CD8-positive, alpha-beta memory T cell (primary cell): ENCODE measurements around the gene TBC1D8. TPM values are rescaled to one million over a fixed set of nuclear protein-coding genes. Genes with fewer than 3 reads are reported as not detected.
"Not testable (repeated sequence)": the region's sequence is repeated elsewhere in the genome, so short reads cannot be mapped to it uniquely, and the experiment has no call there.

Experiments
- CTCF ChIA-PET: fragments of 350-600 bp; sonication (Branson Sonifier 250); formaldehyde crosslinking; loops from one replicate; lab custom pipeline; 2021; ENCODE audit warnings: antibody characterized with exemption; lab: Charles Lee
- POLR2A ChIA-PET: fragments of 350-600 bp; sonication (Branson Sonifier 250); formaldehyde crosslinking; loops from one replicate; lab custom pipeline; 2021; ENCODE audit warnings: antibody characterized with exemption; lab: Charles Lee
- DNase-seq, 5 donors: peaks; one replicate each; pipeline versions ENCODE4 v3.0.0 to v3.0.0-alpha.2; 2020 to 2022; ENCODE audit warnings: mixed read lengths in 1 of 5
- H3K27ac ChIP-seq: one replicate; pipeline ENCODE4 v1.7.0; 2013; ENCODE audit warnings: low read depth, mild to moderate bottlenecking, low read length, moderate library complexity
- H3K27me3 ChIP-seq: 2 replicates; pipeline ENCODE4 v1.7.0; 2013; ENCODE audit warnings: low read length, mild to moderate bottlenecking; ENCODE audit not compliant: insufficient read depth, poor library complexity, severe bottlenecking
- H3K36me3 ChIP-seq: 2 replicates; pipeline ENCODE4 v1.7.0; 2013; ENCODE audit warnings: mild to moderate bottlenecking, low read length, moderate library complexity; ENCODE audit not compliant: insufficient read depth
- H3K4me1 ChIP-seq: 2 replicates; pipeline ENCODE4 v1.7.0; 2013; ENCODE audit warnings: mild to moderate bottlenecking, low read length, moderate library complexity; ENCODE audit not compliant: insufficient read depth
- H3K4me3 ChIP-seq: 2 replicates; pipeline ENCODE4 v1.7.0; 2013; ENCODE audit warnings: mild to moderate bottlenecking, low read length
- H3K9me3 ChIP-seq: 2 replicates; pipeline ENCODE4 v1.7.0; 2013; ENCODE audit warnings: mild to moderate bottlenecking, low read length
- H3K27ac Mint-ChIP-seq, 8 donors: one replicate each; pipeline ENCODE4 v1.8.0; 2020 to 2021; ENCODE audit warnings: mixed read lengths in 8 of 8, mild to moderate bottlenecking in 6 of 8, inconsistent platforms in 3 of 8, moderate library complexity in 3 of 8
- H3K27me3 Mint-ChIP-seq, 2 donors: one replicate each; pipeline ENCODE4 v1.8.0; 2020 to 2021; ENCODE audit warnings: mixed read lengths in 2 of 2, mild to moderate bottlenecking in 1 of 2, moderate library complexity in 1 of 2
- H3K36me3 Mint-ChIP-seq, 3 donors: one replicate each; pipeline ENCODE4 v1.8.0; 2020 to 2021; ENCODE audit warnings: mixed read lengths in 3 of 3, inconsistent platforms in 1 of 3, mild to moderate bottlenecking in 1 of 3
- H3K4me1 Mint-ChIP-seq, 3 donors: one replicate each; pipeline ENCODE4 v1.8.0; 2020 to 2021; ENCODE audit warnings: mixed read lengths in 3 of 3, inconsistent platforms in 1 of 3, mild to moderate bottlenecking in 1 of 3
- H3K4me3 Mint-ChIP-seq, 7 donors: one replicate each; pipeline ENCODE4 v1.8.0; 2020 to 2021; ENCODE audit warnings: mixed read lengths in 7 of 7, mild to moderate bottlenecking in 6 of 7, moderate library complexity in 4 of 7, inconsistent platforms in 2 of 7
- H3K9me3 Mint-ChIP-seq, 5 donors: one replicate each; pipeline ENCODE4 v1.8.0; 2020 to 2022; ENCODE audit warnings: mixed read lengths in 5 of 5, mild to moderate bottlenecking in 3 of 5, moderate library complexity in 2 of 5, inconsistent platforms in 1 of 5
- polyA plus RNA-seq: library from polyadenylated mRNA; unstranded; fragments of 300-500 nt; fragmentation: Illumina TruSeq; gene quantifications from one replicate; pipeline ENCODE4 v1.2.3, GENCODE V29; 2021
- total RNA-seq, 2 experiments: library from RNA; stranded (reverse); gene quantifications; one replicate each; pipeline ENCODE4 v1.2.3, GENCODE V29; 2021

The TBC1D8 gene
- total and polyA plus RNA-seq, 3 experiments from 2014 or later = 0.55 to 0.89 (median 0.69) TPM

GRCh38 chr2:101058386-101058785 lies 92.8 kb downstream of the TBC1D8 start:
- no peaks in the 10 kb centered on the region for H3K9me3 ChIP-seq
- peaks cover 3 to 5% of the 10 kb centered on the region in 2 donors for H3K27me3 Mint-ChIP-seq
- no peaks in the 10 kb centered on the region for H3K36me3 Mint-ChIP-seq
- no peaks in the 10 kb centered on the region for H3K27me3 ChIP-seq
- H3K27ac Mint-ChIP-seq = no peak overlapping the region
- H3K4me1 ChIP-seq = no peaks in the 10 kb centered on the region
- no peak overlapping the region for H3K27ac ChIP-seq
- CTCF ChIA-PET = no interaction called here
- H3K9me3 Mint-ChIP-seq = no peaks in the 10 kb centered on the region
- no peak for DNase-seq
- H3K4me3 ChIP-seq = no peak overlapping the region
- no peaks in the 10 kb centered on the region for H3K36me3 ChIP-seq
- POLR2A ChIA-PET = no interaction called here
- H3K4me1 Mint-ChIP-seq = no peaks in the 10 kb centered on the region
- H3K4me3 Mint-ChIP-seq = no peak overlapping the region

- H3K36me3 Mint-ChIP-seq = no peaks in the 10 kb centered on the region
- no peak overlapping the region for H3K4me3 Mint-ChIP-seq
- no peak overlapping the region for H3K4me3 ChIP-seq
- H3K27ac Mint-ChIP-seq = no peak overlapping the region
- no peaks in the 10 kb centered on the region for H3K4me1 Mint-ChIP-seq
- H3K9me3 ChIP-seq = no peaks in the 10 kb centered on the region
- H3K27ac ChIP-seq = no peak overlapping the region
- H3K36me3 ChIP-seq = no peaks in the 10 kb centered on the region
- no peak for DNase-seq
- peaks cover 3 to 9% of the 10 kb centered on the region in 2 donors for H3K27me3 Mint-ChIP-seq
- H3K4me1 ChIP-seq = no peaks in the 10 kb centered on the region
- POLR2A ChIA-PET = no interaction called here
- no peaks in the 10 kb centered on the region for H3K27me3 ChIP-seq
- H3K9me3 Mint-ChIP-seq = no peaks in the 10 kb centered on the region
- CTCF ChIA-PET = interaction anchor here (1.3 kb wide), 1 partner anchor 14 kb away, joined by 3 read pairs; no protein-coding TSS in a partner anchor
Observed at GRCh38 chr2:101057051-101057933, 93.9 kb downstream of the TBC1D8 start.

GRCh38 chr2:101053117-101053516 lies 98.1 kb downstream of the TBC1D8 start:
- Mint-ChIP-seq H3K9me3 (peaks cover 0 to 2% (median 0%) of the 10 kb centered on the region in 5 donors), H3K4me1 (no peaks in the 10 kb centered on the region), H3K27me3 (peaks cover 0 to 4% of the 10 kb centered on the region in 2 donors), H3K27ac (no peak overlapping the region), H3K36me3 (peaks cover 0 to 5% (median 0%) of the 10 kb centered on the region in 3 donors), H3K4me3 (no peak overlapping the region)
- H3K27me3 ChIP-seq = no peaks in the 10 kb centered on the region
- no peak overlapping the region for H3K4me3 ChIP-seq
- H3K36me3 ChIP-seq = no peaks in the 10 kb centered on the region
- no peaks in the 10 kb centered on the region for H3K4me1 ChIP-seq
- H3K27ac ChIP-seq = no peak overlapping the region
- DNase-seq = no peak
- POLR2A ChIA-PET = no interaction called here
- CTCF ChIA-PET = no interaction called here
- H3K9me3 ChIP-seq = no peaks in the 10 kb centered on the region

- no peaks in the 10 kb centered on the region for H3K4me1 Mint-ChIP-seq
- no peak overlapping the region for H3K27ac Mint-ChIP-seq
- H3K27me3 Mint-ChIP-seq = peaks cover 0 to 4% of the 10 kb centered on the region in 2 donors
- peaks cover 0 to 5% (median 0%) of the 10 kb centered on the region in 3 donors for H3K36me3 Mint-ChIP-seq
- Histone ChIP-seq H3K27ac (no peak overlapping the region), H3K36me3 (no peaks in the 10 kb centered on the region), H3K4me1 (no peaks in the 10 kb centered on the region), H3K9me3 (no peaks in the 10 kb centered on the region), H3K4me3 (no peak overlapping the region), H3K27me3 (no peaks in the 10 kb centered on the region)
- DNase-seq = no peak
- peaks cover 0 to 2% (median 0%) of the 10 kb centered on the region in 5 donors for H3K9me3 Mint-ChIP-seq
- CTCF ChIA-PET = no interaction called here
- POLR2A ChIA-PET = no interaction called here
- no peak overlapping the region for H3K4me3 Mint-ChIP-seq
Observed at GRCh38 chr2:101052147-101052546, 99.0 kb downstream of the TBC1D8 start.

- H3K4me3 ChIP-seq, H3K27ac ChIP-seq, H3K36me3 ChIP-seq, H3K27ac Mint-ChIP-seq, DNase-seq, H3K36me3 Mint-ChIP-seq, H3K9me3 Mint-ChIP-seq, POLR2A ChIA-PET, H3K27me3 ChIP-seq, H3K4me1 ChIP-seq, H3K4me3 Mint-ChIP-seq, H3K27me3 Mint-ChIP-seq, H3K9me3 ChIP-seq, H3K4me1 Mint-ChIP-seq, CTCF ChIA-PET: not testable (repeated sequence)
Observed at GRCh38 chr2:101050886-101051285, 100.3 kb downstream of the TBC1D8 start.

GRCh38 chr2:101048756-101049155 lies 102.4 kb downstream of the TBC1D8 start:
- ChIA-PET POLR2A (no interaction called here), CTCF (no interaction called here)
- Histone ChIP-seq H3K36me3 (no peaks in the 10 kb centered on the region), H3K9me3 (no peaks in the 10 kb centered on the region), H3K4me3 (no peak overlapping the region), H3K27ac (no peak overlapping the region), H3K27me3 (peaks cover 3% of the 10 kb centered on the region), H3K4me1 (no peaks in the 10 kb centered on the region)
- no peak for DNase-seq
- Mint-ChIP-seq H3K27me3 (peaks cover 6 to 12% of the 10 kb centered on the region in 2 donors), H3K4me3 (no peak overlapping the region), H3K9me3 (peaks cover 0 to 2% (median 0%) of the 10 kb centered on the region in 5 donors), H3K4me1 (no peaks in the 10 kb centered on the region), H3K36me3 (peaks cover 0 to 5% (median 0%) of the 10 kb centered on the region in 3 donors), H3K27ac (no peak overlapping the region)

GRCh38 chr2:101047774-101048173 lies 103.4 kb downstream of the TBC1D8 start:
- Mint-ChIP-seq H3K4me3 (no peak overlapping the region), H3K27me3 (peaks cover 6 to 16% of the 10 kb centered on the region in 2 donors), H3K36me3 (peaks cover 0 to 5% (median 0%) of the 10 kb centered on the region in 3 donors), H3K9me3 (peaks cover 0 to 2% (median 0%) of the 10 kb centered on the region in 5 donors), H3K27ac (no peak overlapping the region), H3K4me1 (no peaks in the 10 kb centered on the region)
- Histone ChIP-seq H3K27ac (no peak overlapping the region), H3K27me3 (peaks cover 3% of the 10 kb centered on the region), H3K36me3 (no peaks in the 10 kb centered on the region), H3K4me1 (no peaks in the 10 kb centered on the region), H3K4me3 (no peak overlapping the region), H3K9me3 (no peaks in the 10 kb centered on the region)
- DNase-seq = no peak
- ChIA-PET POLR2A (no interaction called here), CTCF (no interaction called here)

GRCh38 chr2:101047075-101047766 lies 104.0 kb downstream of the TBC1D8 start:
- no peak for DNase-seq
- ChIA-PET POLR2A (no interaction called here), CTCF (no interaction called here)
- no peak overlapping the region for H3K4me3 Mint-ChIP-seq
- H3K36me3 Mint-ChIP-seq = peaks cover 0 to 5% (median 0%) of the 10 kb centered on the region in 3 donors
- Histone ChIP-seq H3K27me3 (peaks cover 3% of the 10 kb centered on the region), H3K4me1 (no peaks in the 10 kb centered on the region), H3K4me3 (no peak overlapping the region), H3K9me3 (no peaks in the 10 kb centered on the region), H3K27ac (no peak overlapping the region), H3K36me3 (no peaks in the 10 kb centered on the region)
- peaks cover 0 to 2% (median 0%) of the 10 kb centered on the region in 5 donors for H3K9me3 Mint-ChIP-seq
- no peak overlapping the region for H3K27ac Mint-ChIP-seq
- H3K4me1 Mint-ChIP-seq = no peaks in the 10 kb centered on the region
- H3K27me3 Mint-ChIP-seq = peaks cover 6 to 17% of the 10 kb centered on the region in 2 donors
